GM12801 (cell line): ENCODE results near the gene PROSER2.

Experiments used
- TF ChIP-seq, protein P1 (sequence below): IDR thresholded peaks from one replicate; pipeline ENCODE4 v1.5.1; 2011; ENCODE audit warnings: control low read depth; ENCODE audit not compliant: insufficient read length; ENCODE audit errors: extremely low read depth

The PROSER2 gene

DNA sequence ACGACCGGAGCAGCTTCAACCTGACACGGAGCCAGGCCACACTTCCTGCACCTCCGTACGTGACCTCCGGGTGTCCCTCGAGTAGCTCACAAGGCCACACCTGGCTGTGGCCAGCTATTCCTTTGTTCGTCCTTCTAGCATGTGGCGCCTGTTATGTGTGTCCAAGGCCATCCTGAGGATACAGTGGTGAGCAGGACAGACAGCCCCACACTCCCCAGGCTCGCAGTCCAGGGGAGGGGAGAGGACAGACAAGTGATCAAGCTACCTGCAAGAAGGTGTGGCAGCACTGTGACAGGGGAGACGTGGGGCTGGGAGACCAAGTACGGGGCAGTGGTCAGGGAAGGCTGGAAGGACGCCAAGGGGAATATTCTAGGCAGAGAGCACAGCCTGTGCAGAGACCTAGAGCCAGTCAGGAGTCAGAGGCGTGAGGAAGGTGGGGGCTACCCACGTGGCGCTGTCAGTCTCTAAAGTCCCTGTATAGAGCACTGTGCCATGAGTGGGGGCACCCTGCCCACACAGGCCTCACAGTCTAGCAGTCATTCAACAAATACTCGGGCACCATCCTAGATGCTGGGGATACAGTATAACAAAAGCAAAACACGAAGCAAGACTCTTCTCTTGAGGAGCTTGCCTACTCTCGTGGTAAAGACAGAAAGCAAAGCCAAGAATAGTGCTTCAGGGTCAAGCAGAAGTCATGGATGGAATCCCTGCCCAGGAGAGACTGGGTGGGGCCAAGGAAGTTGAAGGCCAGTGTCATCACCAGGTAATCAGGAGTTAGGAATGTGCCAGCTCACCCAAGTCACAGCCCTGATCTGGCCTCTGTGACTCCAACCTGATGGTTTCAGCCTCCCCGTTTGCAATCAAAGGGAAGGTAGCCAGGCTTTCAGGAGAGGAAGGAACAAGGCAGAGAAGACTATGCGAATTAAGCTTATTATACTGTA is 58.6 kb downstream of the PROSER2 start:
- TF ChIP-seq, protein P1, sequence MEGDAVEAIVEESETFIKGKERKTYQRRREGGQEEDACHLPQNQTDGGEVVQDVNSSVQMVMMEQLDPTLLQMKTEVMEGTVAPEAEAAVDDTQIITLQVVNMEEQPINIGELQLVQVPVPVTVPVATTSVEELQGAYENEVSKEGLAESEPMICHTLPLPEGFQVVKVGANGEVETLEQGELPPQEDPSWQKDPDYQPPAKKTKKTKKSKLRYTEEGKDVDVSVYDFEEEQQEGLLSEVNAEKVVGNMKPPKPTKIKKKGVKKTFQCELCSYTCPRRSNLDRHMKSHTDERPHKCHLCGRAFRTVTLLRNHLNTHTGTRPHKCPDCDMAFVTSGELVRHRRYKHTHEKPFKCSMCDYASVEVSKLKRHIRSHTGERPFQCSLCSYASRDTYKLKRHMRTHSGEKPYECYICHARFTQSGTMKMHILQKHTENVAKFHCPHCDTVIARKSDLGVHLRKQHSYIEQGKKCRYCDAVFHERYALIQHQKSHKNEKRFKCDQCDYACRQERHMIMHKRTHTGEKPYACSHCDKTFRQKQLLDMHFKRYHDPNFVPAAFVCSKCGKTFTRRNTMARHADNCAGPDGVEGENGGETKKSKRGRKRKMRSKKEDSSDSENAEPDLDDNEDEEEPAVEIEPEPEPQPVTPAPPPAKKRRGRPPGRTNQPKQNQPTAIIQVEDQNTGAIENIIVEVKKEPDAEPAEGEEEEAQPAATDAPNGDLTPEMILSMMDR, result no peak

DNA sequence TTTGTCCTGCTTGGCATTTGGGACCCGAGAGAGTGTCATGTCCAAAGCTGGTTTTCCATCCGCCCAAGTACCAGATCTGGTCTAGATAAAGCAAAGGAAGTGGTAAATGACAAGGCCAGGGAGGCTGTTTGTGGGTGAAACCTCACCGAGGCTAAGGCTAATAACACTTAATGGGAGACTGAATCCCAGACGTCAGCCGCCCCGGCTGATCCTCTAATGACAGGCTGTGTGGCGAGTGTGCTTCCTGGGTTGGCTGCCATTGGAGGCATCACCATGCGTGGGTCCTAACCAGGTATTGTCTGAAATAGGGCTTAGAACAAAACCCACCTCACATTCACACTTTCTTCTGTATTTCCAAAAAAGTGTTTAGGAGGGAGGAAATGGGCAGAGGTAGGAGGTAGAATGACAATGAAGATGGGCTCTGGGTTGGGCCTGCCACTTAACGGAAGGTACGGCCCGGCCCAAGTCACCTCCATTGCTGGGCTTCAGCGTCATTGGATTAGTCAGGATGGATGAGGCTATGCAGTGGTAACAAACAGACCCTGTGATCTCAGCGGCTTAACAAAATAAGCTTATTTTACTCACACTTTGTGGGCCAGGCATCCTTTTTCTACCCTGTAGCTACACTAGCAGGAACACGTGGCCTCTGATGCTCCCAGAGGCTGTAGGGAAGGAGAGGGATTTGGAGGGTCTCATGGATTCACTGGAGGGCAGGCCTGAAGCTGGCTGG is 59.7 kb downstream of the PROSER2 start:
- TF ChIP-seq, protein P1, result no peak

DNA sequence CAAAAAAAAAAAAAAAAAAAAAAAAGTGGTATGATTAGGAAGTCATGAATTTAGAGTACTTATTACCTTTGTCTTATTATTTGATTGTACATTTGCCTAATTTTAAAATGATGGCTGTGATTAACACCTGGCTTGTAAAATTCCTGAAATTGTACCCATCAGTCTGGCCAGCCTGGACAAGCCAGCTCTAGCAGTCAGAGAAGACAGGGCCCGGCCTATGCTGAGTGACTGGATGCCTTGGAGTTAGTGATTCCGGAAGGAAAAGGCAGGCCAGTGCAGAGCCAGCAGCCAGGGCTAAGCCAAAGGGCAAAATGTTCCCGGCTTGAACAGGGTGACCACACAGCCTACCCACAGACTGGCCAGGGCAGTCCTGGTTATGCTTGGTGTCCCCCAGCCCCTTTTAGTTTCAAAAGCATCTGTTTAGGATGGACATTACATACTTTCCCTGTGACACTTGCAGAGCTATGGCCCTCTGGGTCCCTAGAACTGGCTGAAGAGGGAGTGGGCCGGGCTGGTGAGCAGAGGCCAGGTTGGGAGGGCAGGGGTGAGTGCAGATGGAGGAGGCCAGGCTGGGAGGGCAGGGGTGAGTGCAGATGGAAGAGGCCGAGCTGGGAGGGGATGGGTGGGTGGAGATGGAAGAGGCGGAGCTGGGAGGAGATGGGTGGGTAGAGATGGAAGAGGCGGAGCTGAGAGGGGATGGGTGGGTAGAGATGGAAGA is 61.7 kb downstream of the PROSER2 start:
- TF ChIP-seq, protein P1, result no peak

DNA sequence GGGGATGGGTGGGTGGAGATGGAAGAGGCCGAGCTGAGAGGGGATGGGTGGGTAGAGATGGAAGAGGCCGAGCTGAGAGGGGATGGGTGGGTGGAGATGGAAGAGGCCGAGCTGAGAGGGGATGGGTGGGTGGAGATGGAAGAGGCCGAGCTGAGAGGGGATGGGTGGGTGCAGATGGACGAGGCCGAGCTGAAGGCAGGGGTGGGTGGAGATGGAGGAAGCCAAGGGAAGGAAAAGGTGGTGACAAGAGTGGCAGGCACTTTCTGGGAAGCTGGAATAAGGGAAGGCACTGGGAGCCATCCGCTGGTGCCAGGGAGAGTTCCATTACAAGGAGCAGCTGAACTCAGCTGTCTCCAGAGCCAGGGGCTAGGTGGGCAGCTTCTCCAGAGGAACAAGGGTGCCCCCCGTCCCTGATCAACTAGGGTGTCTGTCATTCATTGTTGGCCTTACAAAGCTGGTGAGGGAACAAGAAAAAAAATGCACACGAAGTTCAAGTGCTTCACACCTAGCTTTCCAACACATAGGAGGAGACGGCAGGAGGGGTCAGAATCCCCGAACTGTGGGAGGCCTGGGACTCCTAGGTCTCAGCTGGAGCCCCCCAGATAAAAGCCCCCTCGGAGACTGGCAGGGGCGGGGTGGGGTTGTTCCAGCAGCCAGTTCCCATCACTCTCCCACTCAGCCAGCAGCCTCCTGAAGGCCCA is 62.4 kb downstream of the PROSER2 start:
- TF ChIP-seq, protein P1, result no peak

DNA sequence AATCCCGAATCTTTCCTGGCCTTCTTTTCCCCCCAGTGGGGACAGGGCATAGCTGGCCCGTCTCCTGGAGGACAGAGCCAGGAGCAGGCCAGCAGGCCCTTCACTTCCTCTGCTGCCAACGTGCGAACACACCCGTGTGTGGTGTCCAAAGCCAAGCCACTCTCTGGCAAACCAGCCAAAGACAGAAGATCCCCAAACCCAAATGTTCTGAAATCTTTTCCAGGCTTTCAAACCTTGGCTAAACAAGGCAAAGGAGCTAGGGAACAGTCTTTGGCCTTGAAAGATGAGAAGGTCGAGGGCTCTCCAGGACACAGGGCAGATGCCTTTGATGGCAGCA is 63.0 kb downstream of the PROSER2 start:
- TF ChIP-seq, protein P1, result no peak

DNA sequence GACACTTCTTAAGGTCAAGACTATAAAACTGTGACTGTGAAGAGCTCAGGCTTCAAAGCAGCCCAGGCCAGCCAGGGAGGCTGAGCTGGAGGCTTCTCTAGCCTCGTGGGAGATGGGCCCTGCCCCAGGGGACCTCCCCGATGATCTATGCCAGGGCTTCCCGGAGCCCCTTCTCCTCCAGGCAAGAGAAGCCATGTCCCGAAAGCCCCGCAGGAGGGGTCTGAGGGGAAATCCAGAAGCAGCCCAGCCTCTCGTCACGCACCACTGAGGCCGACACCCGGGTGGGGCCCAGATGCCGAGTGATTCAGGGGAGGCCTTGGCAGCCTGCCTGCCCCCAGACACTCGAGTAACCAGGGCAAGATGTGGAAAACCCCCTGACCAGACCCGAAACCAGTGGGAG is 63.7 kb downstream of the PROSER2 start:
- TF ChIP-seq, protein P1, result no peak
